ENCODE data around the gene CTSD.

The CTSD gene

GRCh38 chr11:1768141-1768469, 4.4 kb upstream of the CTSD start:
- DNase-seq = no peak

- no peak for DNase-seq
Measured at GRCh38 chr11:1767399-1768140, 3.8 kb upstream of the CTSD start.

GRCh38 chr11:1766719-1767398, 3.1 kb upstream of the CTSD start:
- DNase-seq = no peak

DNA sequence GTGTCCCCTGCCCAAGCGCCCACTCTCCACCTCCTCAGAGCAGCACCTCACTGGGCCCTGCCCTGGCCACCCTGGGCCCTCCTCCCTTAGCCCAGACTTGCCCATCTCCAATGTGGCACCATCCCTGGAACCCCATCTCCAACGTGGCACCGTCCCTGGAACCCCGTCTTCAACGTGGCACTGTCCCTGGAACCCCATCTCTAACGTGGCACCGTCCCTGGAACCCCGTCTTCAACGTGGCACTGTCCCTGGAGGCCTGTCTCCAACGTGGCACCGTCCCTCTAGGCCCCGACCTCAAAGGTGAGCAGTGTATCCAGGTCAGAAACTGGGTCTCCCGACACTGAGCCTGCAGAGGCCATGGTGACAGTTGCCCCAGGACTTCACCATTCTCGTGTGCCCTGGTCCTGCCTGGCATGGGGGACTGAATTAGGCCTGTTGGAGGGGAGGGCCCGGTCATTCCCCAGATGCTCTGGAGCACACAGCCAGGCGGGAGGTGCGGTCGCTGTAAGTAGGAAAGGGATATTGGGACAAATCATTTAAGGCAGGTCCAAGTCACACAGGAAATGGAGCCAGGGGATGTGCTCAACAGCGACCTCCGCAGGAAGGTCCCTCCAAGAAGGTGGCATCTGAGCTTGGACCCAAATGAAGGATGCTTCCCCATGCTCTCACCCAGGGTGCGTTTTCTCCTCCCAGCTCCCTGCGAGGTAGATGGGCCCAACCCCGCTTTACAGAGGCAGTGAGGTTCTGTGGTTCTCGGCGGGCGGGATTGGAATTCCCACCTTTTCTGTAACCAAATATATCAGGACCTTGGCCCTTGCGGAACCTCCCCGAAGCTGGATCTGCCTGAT, 2.4 kb upstream of the CTSD start:
- no peak for DNase-seq

DNA sequence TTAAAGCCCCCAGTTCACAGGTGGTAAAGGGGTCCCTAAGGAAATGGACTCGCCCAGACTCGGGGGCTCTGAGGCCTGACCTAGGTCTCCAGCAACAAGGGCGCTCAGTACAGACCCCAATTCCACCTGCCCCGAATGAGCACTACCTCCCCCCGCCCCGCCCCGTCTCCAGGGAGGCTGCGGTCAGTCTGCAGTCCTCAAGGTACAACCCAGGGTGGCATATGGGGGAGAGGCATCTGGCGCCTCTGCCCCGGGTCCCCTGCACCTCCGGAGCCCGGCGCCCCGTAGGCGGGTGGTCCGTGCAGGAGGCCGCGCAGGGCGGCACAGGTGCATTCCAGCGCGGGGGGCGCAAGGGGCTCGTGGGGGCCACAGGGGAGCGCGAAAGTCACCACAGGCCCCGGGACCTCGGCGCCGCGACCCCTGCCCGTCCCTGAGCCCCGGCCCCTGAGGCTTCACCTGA, 361 bp downstream of the CTSD start:
- no peak for DNase-seq

GRCh38 chr11:1762537-1763302, 1.0 kb downstream of the CTSD start:
- no peak for DNase-seq

GRCh38 chr11:1761857-1762536, 1.7 kb downstream of the CTSD start:
- DNase-seq = no peak

DNA sequence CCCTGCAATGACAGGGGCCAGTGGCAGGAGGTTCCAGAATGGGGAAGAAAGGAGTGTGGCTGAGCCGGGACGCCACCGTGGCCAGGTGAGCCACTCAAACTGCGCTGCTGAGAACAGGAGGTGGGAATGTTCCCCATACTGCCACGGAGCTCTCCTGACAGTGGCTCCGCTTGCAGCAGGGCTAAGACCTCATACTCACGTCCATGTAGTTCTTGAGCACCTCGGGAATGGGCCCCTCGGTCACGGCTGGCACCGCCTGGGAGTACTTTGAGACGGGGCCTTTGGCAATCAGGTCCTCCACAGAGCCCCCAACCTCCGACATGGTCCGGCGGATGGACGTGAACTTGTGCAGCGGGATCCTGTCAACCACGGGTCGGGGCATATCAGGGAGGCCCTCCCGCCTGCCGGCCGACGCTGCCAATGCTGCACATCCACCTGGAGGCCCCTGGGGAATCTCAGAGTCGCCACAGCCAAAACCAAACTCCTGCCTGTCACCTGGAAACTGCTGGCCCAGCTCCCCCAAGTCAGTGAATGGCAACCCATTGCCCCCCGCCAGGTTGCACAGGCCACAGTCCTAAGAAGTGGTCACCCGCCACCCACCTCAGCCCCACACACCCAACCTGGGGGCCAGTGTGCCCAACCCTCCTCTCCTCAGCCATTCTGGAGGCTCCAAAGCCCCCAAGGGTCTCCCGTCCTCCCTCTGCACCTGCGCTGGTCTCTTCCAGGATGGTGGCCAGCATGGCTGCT, 2.4 kb downstream of the CTSD start:
- no peak for DNase-seq

GRCh38 chr11:1760351-1761109, 3.2 kb downstream of the CTSD start:
- no peak for DNase-seq

- no peak for DNase-seq
Measured at GRCh38 chr11:1759851-1760220, 3.9 kb downstream of the CTSD start.

DNA sequence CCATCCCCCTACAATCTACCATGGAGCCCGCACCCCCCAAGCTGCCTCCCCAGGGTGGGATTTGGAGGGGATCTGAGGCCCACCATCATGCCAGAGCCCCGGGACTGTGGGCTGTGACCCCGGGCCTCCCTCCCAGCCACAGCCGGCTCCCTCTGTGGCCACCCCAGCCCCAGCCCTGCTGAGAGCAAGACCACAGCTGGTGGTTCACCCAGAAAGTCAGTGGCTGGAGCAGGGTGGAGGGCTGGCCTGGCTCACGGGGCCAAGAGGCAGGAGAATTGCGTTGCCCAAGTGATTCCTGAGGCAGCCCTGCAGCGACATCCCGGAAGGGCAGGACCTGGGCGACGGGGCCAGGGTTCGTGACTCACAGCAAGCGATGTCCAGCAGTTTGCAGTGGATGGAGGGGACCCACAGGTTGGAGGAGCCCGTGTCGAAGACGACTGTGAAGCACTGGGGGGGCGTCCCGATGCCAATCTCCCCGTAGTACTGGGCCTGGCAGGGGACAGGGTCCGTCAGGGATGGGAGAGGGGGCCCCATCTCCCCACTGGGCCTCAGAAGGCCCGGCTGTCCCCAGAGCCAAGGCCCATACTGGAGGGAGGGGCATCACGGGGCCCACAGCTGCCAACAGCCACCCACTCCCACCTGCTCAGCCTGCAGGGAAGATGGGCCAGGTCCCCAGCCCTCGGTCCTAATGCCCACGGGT, 4.4 kb downstream of the CTSD start:
- DNase-seq = no peak

GRCh38 chr11:1758611-1759150, 5.0 kb downstream of the CTSD start:
- no peak for DNase-seq

DNA sequence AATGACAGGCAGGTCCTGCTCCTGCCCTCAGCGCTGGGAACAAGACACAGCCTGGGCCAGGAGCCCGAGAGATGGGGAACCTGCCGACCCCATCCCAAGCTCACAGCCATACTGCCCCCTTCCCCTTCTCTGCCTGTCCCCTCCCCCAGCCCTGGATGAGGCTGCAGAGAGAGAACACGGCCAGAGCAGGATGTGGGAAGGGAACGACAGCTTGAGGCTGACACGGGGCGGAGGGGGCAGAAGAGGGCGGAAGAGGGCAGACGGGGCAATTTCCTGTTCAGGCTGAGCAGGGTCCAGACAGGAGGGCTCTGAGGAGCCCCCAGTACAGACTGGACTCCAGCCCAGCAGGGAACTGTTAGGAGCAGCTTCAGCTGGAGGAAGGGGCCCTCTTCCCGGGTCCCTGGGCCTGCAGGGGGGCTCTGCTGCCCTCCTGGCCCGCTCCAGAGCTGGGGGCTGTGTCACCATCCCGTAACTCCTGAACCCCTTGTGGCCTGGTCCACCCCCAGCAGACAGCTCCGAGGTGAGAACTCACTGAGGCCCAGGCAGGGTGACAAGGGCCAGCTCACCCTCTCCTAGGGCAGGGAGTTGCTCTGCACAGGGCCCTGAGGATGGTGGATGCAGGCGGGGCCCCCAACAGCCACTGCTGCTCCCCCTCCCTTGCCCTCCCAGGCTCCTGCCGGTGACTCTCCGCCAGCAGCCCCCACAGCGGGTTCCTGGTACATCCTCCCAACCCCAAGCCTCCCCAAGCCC, 5.7 kb downstream of the CTSD start:
- peak; percentile 75 for DNase-seq

GRCh38 chr11:1756791-1757771, 6.6 kb downstream of the CTSD start:
- no peak for DNase-seq

DNA sequence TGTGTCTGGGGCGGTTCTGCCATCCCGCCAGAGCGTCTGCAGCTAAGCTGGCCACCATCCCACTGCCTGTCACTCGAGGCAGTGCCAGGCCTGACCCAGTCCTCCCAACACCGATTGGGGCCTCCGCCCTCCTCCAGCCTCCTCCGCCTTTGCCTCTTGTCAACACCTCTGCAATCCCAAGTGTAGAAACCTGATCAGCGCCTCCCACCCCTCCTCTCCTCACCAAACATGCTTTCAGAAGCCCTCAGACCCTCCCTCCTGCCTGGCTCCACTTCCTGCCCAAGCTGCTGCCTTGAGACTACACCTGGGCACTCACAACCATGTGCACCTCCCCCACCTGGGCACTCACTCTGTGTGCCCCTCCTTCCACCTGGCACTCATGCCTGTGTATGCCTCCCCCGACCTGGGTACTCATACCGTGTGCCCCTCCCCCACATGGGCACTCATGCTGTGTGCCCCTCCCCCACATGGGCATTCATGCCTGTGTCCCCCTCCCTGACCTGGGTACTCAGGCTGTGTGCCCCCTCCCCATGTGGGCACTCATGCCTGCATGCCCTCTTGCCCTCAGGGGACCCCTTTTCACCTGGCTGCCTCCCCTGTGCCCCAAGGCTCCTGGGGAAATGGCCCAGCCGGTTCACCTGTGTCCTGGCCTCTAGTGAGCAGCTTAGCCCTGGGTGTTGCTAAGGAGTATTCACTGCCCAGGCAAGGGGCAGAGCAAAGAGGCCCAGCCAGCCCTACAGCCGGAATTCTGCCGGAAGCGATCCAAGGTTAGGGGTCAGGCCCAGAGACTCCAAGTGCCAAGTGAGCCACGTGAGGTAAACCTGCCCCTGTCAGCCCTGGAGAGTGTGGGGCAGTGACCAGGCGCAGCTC, 7.8 kb downstream of the CTSD start:
- no peak for DNase-seq

DNA sequence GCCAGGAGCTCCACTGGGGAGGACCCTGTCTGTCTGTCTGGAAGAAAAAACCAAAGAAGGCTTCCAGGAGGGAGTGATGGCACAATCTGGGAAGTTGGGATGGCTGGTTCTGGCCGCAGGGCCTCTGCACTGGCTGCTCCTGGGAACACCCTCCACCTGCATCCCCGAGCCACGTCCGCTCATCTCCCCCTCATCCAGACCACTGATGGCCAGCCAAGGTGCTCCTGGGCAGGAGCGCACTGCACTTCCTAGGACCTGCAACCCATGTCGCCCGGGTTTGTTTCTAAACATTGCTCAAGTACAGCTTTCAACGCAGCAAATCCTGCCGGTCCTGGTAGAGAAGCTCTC, 8.4 kb downstream of the CTSD start:
- no peak for DNase-seq

Data from activated CD4-positive, alpha-beta T cell treated with anti-CD3 and anti-CD28 coated beads, Interleukin-10, Interleukin-2, amounts not matched to agents 100 ng/mL and 50 ng/mL, durations not matched to agents 16 hours and 8 hours (primary cell).